GM12874 (cell line): ENCODE measurements around the gene NIPA2.

Source experiments
- CTCF ChIP-seq: IDR thresholded peaks from 2 replicates; pipeline ENCODE4 v1.5.1; 2011; ENCODE audit warnings: low read depth, mild to moderate bottlenecking, control low read depth, low read length, moderate library complexity; ENCODE audit not compliant: insufficient read depth

NIPA2 gene

GRCh38 chr15:22915866-22916515 lies 77.5 kb downstream of the NIPA2 start:
- TF ChIP-seq CTCF = no peak

GRCh38 chr15:22916606-22917350 lies 78.3 kb downstream of the NIPA2 start:
- no peak for TF ChIP-seq CTCF

GRCh38 chr15:22917556-22917955 lies 79.1 kb downstream of the NIPA2 start:
- no peak for TF ChIP-seq CTCF
